Hematopoietic multipotent progenitor cell treated with erythropoietin and hydrocortisone succinate and interleukin-3 and kit ligand, for 17 days (in vitro differentiated cells): ENCODE measurements around the gene DNAH11.
"Not testable (repeated sequence)": the region's sequence is repeated elsewhere in the genome, so short reads cannot be mapped to it uniquely, and the experiment has no call there.

ENCODE experiments used
- DNase-seq: peaks from one replicate; pipeline ENCODE4 v3.0.0-alpha.2; 2015; ENCODE audit warnings: low spot score

DNAH11 gene

DNA sequence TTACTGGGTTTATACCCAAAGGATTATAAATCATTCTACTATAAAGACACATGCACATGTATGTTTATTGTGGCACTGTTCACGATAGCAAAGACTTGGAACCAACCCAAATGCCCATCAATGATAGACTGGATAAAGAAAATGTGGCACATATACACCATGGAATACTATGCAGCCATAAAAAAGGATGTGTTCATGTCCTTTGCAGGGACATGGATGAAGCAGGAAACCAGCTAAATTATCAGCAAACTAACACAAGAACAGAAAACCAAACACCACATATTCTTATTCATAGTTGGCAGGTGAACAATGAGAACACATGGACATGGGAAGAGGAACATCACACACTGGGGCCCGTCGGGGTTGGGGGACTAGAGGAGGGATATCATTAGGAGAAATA, 390.5 kb downstream of the DNAH11 start:
- DNase-seq = not testable (repeated sequence)

DNA sequence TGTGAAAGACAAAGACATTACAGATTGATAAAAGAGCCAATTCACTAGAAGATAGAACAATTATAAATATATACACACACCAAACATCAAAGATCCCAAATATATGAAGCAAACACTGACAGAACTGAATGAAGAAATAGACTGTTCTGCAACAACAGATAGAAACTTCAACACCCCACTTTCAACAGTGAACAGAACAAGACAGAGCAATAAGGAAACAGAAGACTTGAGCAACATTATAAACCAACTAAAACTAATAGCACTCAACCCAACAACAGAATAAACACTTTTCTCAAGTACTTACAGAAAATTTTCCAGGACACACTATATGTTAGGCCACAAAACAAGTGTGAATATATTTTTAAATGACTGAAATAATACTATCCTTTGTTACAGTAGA, 392.0 kb downstream of the DNAH11 start:
- no peak for DNase-seq

DNA sequence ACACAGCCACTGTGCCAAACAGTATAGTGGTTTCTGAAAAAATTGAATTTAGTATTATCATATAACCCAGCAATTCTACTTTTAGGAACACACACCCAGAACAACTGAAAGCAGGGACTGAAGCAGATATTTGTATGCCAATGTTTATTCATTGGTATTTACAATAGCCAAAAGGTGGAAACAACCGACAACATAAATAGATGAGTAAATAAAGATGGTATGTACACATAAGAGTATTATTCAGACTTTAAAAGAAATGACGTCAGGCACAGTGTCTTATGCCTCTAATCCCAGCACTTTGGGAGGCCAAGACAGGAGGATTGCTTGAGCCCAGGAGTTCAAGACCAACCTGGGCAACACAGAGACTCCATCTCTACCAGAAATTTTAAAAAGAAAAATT, 395.6 kb downstream of the DNAH11 start:
- no peak for DNase-seq

DNA sequence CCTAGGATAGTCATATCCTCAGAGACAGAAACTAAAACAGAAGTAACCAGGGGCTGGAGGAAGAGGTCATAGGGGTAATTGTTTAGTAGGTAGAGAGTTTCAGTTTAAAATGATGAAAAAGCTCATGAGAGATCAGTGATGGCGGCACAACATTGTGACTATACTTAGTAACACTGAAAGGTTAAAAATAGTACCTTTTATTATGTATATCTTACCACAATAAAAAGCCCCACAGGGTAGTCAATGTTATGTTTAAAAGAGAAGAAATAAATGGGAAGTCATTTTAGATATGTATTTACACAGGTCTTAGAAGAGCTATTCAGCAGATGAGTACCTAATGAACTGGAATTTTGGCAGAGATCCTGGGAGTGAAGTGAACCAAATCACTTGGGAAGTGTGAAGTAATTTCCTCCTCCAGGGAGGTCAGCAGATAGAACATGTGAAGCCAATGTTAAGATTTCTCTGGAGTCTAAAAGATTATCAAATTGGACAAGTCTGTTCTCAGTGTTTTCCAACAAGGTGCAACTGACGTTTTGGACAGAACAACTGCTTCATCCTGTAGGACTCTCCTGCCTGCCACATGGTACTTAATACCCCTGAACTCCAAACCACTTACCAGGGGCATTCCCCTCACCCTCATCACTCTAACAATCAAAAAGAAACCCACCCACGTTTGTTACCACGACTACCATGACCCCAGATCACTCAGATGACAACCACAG, 396.5 kb downstream of the DNAH11 start:
- DNase-seq = no peak

DNA sequence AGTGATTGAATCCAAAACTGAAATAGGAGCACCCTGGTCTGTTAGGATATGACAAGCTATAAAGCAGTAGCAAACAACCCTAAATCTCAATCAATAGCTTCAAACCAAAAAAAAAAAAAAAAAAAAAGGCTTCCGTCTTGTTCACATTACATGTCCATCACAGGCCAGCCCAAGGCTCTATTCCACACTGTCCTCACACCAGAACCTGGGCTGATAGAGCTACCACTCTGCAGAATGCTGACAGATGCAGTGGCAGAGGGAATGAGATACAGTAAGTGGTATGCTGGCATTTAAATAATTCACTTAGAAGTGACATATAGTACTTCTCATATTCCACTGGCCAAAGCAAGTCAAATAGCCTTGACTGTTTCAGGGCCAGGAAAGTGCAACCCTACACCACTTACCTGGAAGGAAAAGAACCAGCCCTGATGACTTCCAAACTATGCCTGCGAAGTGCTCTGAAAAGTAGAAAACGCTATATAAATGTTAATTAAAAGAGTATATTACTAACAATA, 397.1 kb downstream of the DNAH11 start:
- DNase-seq = no peak

DNA sequence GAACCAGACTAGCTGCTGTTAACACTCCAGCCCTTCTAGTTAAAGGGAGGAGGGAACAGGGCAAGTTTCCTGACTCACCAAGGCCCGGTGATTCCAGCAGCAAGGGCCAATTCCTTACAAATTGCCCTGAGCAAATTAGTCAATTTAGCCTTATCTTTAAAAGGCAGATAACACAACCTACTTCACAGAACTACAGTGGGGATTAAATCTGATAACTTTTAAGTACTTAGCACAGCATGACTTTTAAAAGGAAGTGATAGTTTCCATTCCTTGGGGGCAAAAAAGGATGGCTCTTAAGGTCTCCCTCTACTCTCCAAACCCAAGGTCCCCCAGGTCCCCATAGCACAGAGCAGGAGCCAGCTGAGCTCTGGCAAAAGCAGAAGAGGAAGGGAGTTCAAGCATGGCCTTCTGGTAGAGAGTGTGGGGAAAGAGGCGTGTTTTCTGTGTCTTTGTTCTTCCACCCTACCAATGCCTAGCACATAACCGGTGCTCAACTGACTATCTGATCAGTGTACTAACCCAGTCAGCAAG, 398.8 kb downstream of the DNAH11 start:
- DNase-seq = no peak

DNA sequence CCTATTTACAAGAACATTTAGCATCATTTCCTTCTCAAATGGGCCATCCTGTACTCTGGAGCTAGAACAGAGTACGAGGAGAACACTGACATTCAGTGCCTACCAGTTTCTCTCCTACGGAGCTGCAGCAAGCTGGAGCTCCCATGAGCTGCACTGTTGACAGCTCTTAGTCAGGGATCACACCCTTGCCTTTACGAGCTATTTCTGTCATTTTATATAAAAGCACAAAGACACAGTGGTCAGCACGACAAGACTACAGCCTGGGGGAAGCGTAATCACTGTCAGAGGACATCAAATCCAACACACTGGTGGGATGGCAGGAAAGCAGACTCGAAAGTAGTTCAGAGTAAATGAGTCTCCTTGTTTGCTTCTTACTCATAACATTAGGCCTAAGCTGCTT, 400.1 kb downstream of the DNAH11 start:
- no peak for DNase-seq

DNA sequence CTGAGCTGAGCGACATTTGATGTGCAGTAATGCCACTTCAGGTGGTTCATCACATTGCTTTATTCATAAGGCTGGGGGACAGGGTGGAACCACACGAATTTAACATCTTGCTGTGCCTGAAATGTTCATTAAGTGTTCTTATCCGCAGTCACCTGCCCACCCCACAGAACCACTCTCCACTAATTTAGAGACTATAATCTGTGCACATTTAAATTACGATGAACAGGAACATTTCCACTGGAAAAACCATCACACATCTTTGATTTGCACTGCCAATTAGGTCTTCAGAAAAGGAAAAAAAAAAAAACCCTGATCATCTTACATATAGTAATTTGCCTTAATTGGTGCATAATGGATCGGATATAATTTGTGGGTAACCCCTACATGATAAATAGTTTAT, 400.6 kb downstream of the DNAH11 start:
- DNase-seq = no peak

DNA sequence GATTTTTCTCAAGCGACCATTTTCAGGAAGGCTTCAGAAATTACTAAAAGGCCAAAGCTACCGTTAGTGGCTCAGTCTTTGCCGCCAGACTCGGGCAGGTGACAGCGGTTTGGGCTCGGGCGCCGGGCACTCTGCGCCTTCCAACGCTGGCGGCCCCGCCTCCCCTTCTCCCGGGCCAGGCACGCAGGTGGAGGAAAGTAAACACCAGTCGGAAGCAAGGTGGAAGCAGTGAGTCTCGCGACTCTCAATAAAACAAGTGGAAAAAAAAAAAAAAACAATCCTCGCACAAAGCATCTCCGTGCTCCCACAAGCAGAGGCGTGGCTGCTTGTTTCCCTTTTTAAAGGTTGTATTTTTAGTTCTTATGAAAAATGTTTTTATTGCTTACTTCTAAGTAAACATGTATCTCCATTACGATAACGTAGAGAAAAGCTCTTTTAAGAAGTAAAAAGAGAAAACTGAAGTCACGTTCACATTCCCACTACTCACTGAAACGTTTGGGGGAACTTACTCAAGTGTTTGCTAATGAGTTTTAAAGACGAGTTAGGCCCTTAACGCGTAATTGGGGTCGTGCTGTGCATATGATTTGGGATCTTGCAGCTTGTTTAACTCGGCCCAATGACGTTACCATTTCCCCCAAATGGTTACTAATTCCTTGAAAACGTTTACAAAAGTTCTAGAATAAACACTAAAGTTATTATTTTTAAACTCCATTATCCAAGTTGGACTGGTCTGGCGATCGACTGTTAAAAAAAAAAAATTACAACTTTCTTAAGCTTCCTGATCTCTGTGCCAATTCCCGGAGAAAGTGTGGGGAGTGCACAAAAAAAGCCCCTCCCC, 402.0 kb downstream of the DNAH11 start:
- peak; percentile 38 for DNase-seq

DNA sequence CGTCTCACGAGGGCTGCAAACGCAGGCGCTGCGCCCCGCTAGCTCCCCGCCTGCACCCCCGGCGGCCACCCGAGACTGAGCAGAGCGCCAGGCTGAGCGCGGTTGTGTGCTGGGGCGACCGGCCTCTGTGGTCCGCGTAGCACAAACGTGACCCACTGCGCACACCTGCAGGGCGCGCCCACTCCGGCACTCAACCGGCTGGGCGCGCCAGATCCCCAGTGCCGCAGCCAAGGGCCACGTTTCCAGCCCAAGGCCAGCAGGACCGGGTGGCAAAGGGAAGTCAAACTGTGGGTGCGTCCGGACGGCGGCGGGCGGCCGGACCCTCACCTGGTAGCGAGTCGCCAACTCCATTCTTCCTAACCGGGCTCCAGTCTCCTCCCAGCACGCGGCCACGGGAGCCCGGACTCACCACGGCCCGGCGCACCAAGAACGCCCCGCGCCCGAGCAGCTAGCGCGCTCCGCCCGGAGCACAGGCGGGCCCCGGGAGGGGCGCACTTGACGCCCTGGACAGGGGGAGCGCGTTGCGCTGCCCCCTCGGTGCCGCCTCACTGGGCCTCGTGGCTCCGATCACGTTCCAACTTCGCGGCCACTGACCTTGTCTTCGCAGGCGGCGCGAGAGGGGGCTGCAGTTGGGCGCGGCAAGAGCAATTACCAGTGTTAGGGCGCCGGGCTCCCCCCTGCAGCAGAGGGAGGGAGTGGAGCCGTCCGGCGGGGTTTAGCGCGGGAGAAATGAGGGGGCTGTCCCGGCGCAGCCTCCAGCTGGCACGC, 402.8 kb downstream of the DNAH11 start, which contains the start of gene CDCA7L:
TSS of gene CDCA7L (minus strand) at position 446 of the 768 bp plus-strand sequence. CDS start at position 351, 95 bp downstream.
- DNase-seq = peak; percentile 34

DNA sequence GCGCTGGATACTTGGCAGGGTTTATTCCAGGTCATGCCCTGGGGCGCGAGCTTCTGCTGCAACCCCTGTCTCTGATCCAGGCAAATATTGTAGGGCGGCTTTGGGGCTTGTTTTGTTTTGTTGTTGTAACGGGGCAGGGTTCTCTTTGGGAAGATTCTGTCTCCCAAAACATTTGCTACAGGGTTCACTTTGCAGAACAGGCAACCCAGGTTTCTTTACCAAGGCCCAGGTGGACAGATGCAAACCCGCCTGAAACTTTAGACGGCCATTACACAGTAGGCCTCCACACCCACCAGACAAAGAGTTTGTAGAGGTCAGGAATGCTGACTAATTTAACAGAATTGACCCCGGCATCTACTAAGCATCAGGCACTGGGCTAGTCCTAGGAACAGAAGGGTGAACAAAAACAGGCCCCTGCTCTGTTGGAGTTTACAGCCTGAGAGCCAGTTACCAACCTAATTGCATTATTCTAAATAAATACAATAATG, 403.4 kb downstream of the DNAH11 start:
- DNase-seq = no peak

DNA sequence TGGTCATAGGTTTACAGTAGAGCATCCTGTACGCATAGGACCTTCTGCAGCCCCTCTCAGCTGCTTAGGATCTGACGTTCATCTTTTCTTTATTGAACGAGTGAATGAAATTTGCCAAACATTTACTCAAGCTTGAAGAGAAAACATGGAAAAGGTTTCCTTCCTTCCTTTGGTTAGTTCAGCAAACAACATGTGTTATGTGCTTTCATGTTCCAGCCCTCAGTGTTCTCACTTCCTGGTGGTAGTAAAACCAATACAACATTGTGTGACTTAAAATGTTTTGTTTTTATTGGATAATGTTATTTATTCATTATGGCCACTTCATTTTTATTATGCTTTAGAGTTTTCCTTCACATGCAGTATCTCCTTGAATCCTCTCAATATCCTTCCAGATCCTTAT, 404.2 kb downstream of the DNAH11 start:
- no peak for DNase-seq

DNA sequence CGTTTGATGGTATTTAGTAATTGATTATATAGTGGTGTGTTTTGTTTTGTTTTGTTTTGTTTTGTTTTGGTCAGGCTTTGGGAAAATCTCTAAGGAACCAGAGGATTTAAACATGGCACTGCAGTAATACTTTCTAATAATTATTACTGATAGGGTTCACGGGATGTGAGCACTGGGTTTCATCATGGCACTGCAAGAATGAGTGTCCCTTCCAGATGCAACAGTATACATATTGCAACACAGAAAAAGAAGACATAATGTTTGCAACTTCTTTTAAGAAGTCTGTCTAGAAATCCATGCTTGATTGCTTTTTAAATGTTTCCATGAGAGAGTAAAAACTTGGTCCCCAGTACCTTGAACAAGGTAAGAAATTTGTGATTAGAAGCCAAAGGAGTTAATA, 405.1 kb downstream of the DNAH11 start:
- DNase-seq = no peak

DNA sequence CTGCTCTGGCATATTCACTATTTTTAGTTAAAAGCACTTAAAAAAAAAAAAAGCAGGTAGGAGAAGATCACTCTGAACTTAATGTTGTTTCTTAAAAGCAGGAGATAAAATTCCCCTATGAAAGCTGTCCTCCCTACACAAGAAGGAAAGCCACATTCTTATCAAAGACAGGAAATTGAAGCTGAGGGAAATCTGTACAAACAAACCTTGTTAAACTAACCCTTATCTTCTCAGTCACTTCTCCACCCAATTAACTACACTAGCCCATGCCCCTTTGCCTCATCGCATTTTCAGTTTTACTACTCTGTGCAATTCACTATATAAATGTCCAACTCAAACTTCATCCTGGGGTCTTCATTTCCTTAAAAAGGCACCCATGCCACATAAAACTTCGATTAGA, 405.5 kb downstream of the DNAH11 start:
- no peak for DNase-seq

DNA sequence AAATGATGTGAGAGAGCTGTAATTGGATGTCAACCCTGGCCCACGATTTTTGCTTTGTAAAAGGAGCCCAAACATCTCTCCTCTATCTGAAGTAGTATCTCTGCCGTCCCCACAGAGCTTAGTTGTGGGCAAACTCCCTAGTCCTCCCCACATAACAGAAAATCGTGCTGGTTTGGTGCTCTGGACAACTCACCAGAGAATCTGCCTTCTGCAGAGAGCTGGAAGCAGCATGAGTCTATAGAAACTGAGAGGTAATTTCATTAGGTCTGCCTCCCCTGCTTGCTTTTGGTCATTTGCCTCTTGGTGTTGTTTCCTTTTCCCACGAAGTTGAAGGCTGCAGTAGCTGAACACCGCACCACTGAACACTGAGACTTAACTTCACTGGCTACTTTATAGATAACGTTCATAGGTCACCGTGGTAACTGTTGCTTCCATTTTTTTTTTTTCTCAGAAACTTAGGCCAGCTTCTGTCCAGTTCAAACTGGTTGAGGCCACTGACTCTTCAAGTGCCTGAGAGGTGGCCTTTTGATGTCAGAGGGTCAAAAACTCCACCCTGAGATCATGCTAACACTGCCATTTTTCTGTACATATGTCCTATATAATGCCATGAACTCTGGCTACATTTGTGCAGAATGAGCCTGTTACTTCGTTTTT, 406.2 kb downstream of the DNAH11 start:
- no peak for DNase-seq
